ENCODE data around the gene KIF7.
"Not testable (repeated sequence)": the region's sequence is repeated elsewhere in the genome, so short reads cannot be mapped to it uniquely, and the experiment has no call there.

The KIF7 gene

DNA sequence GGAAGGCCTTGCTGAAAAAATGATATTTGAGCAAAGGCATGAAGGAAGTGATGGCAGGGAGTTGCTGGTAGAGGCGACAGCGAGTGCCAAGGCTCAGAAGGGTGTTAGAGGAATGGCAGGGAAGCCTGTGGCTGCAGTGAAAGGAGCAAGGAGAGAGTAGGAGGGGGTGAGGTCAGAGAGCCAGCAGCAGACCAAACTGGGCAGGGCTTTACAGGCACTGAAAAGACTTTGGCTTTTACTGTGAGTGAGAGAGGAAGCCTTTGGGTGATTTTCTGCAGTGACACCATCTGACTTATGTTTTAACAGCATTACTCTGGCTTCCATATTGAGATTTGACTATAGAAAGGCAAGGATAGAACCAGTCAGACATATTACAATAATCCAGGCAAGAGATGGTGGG, 68.6 kb downstream of the KIF7 start:
- Histone ChIP-seq H3K36me3 (ENCODE audit: control insufficient read depth, low read depth, low read length) (peaks cover 94% of the 10 kb centered on the region), H3K27ac (ENCODE audit: low read length) (no peak overlapping the region), H3K4me3 (ENCODE audit: low read length) (no peak overlapping the region), H3K27me3 (ENCODE audit: control insufficient read depth, insufficient read depth, low read length) (no peaks in the 10 kb centered on the region), H3K9me3 (ENCODE audit: control insufficient read depth, low read depth, low read length) (no peaks in the 10 kb centered on the region), H3K9ac (ENCODE audit: low read length) (no peak overlapping the region), H3K4me1 (ENCODE audit: control insufficient read depth, low read depth, low read length) (no peaks in the 10 kb centered on the region)

GRCh38 chr15:89580747-89581146, 74.5 kb downstream of the KIF7 start:
- H3K27ac ChIP-seq (ENCODE audit: low read length); H3K9me3 ChIP-seq (ENCODE audit: control insufficient read depth, low read depth, low read length); H3K27me3 ChIP-seq (ENCODE audit: control insufficient read depth, insufficient read depth, low read length); H3K9ac ChIP-seq (ENCODE audit: low read length); H3K4me3 ChIP-seq (ENCODE audit: low read length): not testable (repeated sequence)
- Histone ChIP-seq H3K4me1 (ENCODE audit: control insufficient read depth, low read depth, low read length) (peaks cover 17% of the 10 kb centered on the region), H3K36me3 (ENCODE audit: control insufficient read depth, low read depth, low read length) (peaks cover 63% of the 10 kb centered on the region)

- H3K27ac ChIP-seq (ENCODE audit: low read length), result no peak overlapping the region
- H3K4me1 ChIP-seq (ENCODE audit: control insufficient read depth, low read depth, low read length), result peaks cover 17% of the 10 kb centered on the region
- H3K9ac ChIP-seq (ENCODE audit: low read length), result peak overlapping the region; percentile 19
- H3K27me3 ChIP-seq (ENCODE audit: control insufficient read depth, insufficient read depth, low read length), result no peaks in the 10 kb centered on the region
- H3K4me3 ChIP-seq (ENCODE audit: low read length), result peak overlapping the region; percentile 66
- no peaks in the 10 kb centered on the region for H3K9me3 ChIP-seq (ENCODE audit: control insufficient read depth, low read depth, low read length)
- H3K36me3 ChIP-seq (ENCODE audit: control insufficient read depth, low read depth, low read length), result peaks cover 37% of the 10 kb centered on the region
Measured at GRCh38 chr15:89578146-89578545, 77.1 kb downstream of the KIF7 start.
